Measurements from ENCODE around the gene RPRD2.

RPRD2 gene

DNA sequence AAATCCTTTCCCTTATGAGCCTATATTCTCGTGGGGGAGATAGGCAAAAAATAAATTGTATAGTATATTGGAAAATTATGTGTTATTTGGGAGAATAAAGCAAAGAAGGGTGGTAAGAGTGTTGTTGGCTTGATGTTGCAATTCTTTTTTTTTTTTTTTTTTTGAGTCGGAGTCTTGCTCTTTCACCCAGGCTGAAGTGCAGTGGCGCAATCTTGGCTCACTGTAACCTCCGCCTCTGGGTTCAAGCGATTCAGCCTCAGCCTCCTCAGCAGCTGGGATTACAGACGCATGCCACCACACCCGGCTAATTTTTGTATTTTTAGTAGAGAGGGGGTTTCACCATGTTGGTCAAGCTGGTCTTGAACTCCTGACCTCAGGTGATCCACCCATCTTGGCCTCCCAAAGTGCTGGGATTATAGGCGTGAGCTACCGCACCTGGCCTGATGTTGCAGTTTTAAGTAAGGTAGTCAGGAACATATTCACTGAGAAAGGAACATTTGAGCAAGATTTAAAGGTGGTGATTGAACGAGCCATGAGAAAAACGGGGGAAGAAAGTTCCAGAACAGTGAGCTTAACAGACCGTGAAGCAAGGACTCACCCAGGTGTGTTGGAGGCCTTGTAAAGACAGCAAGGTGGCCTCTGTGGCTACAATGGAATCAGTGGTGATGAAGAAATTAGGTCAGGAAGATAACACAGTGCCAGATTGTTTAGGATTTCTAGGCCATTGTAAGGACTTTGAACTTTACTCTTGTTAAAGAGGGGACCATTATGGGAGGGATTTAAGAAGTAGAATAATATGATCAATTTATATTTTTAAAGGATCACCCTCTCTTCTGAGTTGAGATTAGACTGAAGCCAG, 45.8 kb downstream of the RPRD2 start:
- Histone ChIP-seq H3K4me3 (replicated peaks; ENCODE audit: insufficient read depth, low read length) (no peak overlapping the region), H3K27me3 (ENCODE audit: insufficient read depth, poor library complexity, severe bottlenecking) (no peaks in the 10 kb centered on the region), H3K27ac (replicated peaks) (no peak overlapping the region)
- TF ChIP-seq, protein P1, sequence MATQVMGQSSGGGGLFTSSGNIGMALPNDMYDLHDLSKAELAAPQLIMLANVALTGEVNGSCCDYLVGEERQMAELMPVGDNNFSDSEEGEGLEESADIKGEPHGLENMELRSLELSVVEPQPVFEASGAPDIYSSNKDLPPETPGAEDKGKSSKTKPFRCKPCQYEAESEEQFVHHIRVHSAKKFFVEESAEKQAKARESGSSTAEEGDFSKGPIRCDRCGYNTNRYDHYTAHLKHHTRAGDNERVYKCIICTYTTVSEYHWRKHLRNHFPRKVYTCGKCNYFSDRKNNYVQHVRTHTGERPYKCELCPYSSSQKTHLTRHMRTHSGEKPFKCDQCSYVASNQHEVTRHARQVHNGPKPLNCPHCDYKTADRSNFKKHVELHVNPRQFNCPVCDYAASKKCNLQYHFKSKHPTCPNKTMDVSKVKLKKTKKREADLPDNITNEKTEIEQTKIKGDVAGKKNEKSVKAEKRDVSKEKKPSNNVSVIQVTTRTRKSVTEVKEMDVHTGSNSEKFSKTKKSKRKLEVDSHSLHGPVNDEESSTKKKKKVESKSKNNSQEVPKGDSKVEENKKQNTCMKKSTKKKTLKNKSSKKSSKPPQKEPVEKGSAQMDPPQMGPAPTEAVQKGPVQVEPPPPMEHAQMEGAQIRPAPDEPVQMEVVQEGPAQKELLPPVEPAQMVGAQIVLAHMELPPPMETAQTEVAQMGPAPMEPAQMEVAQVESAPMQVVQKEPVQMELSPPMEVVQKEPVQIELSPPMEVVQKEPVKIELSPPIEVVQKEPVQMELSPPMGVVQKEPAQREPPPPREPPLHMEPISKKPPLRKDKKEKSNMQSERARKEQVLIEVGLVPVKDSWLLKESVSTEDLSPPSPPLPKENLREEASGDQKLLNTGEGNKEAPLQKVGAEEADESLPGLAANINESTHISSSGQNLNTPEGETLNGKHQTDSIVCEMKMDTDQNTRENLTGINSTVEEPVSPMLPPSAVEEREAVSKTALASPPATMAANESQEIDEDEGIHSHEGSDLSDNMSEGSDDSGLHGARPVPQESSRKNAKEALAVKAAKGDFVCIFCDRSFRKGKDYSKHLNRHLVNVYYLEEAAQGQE (IDR thresholded peaks at IDR 0.05; ENCODE audit: insufficient replicate concordance, low read depth): no peak
- TF ChIP-seq SPI1 (IDR thresholded peaks at IDR 0.05; ENCODE audit: borderline replicate concordance, low read depth) (no peak), POLR2AphosphoS5 (IDR thresholded peaks at IDR 0.05; ENCODE audit: low read depth) (no peak), GABPA (IDR thresholded peaks at IDR 0.05; ENCODE audit: low read depth) (no peak)
- TF ChIP-seq, protein P2, sequence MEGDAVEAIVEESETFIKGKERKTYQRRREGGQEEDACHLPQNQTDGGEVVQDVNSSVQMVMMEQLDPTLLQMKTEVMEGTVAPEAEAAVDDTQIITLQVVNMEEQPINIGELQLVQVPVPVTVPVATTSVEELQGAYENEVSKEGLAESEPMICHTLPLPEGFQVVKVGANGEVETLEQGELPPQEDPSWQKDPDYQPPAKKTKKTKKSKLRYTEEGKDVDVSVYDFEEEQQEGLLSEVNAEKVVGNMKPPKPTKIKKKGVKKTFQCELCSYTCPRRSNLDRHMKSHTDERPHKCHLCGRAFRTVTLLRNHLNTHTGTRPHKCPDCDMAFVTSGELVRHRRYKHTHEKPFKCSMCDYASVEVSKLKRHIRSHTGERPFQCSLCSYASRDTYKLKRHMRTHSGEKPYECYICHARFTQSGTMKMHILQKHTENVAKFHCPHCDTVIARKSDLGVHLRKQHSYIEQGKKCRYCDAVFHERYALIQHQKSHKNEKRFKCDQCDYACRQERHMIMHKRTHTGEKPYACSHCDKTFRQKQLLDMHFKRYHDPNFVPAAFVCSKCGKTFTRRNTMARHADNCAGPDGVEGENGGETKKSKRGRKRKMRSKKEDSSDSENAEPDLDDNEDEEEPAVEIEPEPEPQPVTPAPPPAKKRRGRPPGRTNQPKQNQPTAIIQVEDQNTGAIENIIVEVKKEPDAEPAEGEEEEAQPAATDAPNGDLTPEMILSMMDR (IDR thresholded peaks at IDR 0.05; ENCODE audit: insufficient read depth, low read length): no peak
- peak; percentile 43 to 75 for DNase-seq (ENCODE audit: low read depth in 1 of 2, low spot score in 1 of 2)

DNA sequence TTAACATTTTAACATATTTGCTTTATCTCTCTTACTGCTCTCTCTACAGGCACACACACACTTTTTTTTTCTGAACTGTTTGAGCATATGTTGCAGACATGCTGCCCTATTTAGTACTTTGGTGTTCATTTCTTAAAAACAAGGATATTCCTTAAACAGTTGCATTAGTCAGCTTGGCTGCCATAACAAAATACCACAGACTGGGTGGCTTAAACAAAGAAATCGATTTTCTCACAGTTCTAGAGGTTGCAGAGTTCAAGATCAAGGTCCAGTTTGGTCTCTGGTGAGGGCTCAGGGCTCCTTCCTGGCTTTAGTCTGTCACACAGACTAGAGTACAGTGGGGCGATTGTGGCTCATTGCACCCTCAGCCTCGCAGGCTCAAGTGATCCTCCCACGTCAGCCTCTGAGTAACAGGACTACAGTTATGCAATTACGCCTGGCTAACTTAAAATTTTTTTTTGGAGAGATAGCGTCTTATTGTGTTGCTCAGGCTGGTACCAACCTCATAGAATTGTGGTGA, 46.7 kb downstream of the RPRD2 start:
- TF ChIP-seq GABPA (IDR thresholded peaks at IDR 0.05; ENCODE audit: low read depth): no peak
- TF ChIP-seq, protein P1 (IDR thresholded peaks at IDR 0.05; ENCODE audit: insufficient replicate concordance, low read depth): no peak
- TF ChIP-seq, protein P2 (IDR thresholded peaks at IDR 0.05; ENCODE audit: insufficient read depth, low read length): no peak
- no peak for TF ChIP-seq SPI1 (IDR thresholded peaks at IDR 0.05; ENCODE audit: borderline replicate concordance, low read depth)
- no peak for TF ChIP-seq POLR2AphosphoS5 (IDR thresholded peaks at IDR 0.05; ENCODE audit: low read depth)
- H3K27ac ChIP-seq (replicated peaks): no peak overlapping the region

DNA sequence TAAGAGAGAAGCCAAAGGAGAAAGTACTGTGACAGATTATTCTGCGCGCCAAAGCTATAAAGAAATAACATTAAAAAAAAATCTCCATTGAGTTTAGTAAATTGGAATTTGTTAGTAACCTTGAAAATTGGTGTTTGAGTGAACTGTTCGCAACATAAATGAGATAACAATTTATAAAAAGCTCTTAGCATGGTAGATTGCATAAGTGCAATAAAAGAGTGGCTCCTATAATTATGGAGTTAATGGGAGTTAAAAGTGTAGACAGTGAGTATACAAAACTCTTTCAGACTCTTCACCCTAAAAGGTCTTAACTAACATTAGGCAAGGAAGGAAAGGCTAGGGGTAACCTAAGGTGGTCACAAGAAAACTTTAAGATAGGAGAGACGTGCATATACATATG, 50.6 kb downstream of the RPRD2 start:
- Histone ChIP-seq H3K27ac (replicated peaks) (no peak overlapping the region), H3K27me3 (ENCODE audit: insufficient read depth, poor library complexity, severe bottlenecking) (no peaks in the 10 kb centered on the region), H3K4me3 (replicated peaks; ENCODE audit: insufficient read depth, low read length) (no peak overlapping the region)
- DNase-seq (ENCODE audit: low read depth in 1 of 2, low spot score in 1 of 2): no peak
- TF ChIP-seq, protein P1 (IDR thresholded peaks at IDR 0.05; ENCODE audit: insufficient replicate concordance, low read depth): no peak
- TF ChIP-seq GABPA (IDR thresholded peaks at IDR 0.05; ENCODE audit: low read depth): no peak
- no peak for TF ChIP-seq POLR2AphosphoS5 (IDR thresholded peaks at IDR 0.05; ENCODE audit: low read depth)
- TF ChIP-seq, protein P2 (IDR thresholded peaks at IDR 0.05; ENCODE audit: insufficient read depth, low read length): no peak
- TF ChIP-seq SPI1 (IDR thresholded peaks at IDR 0.05; ENCODE audit: borderline replicate concordance, low read depth): no peak

More for the DNA sequence above, 46.7 kb downstream of the RPRD2 start:
- Histone ChIP-seq H3K27me3 (ENCODE audit: insufficient read depth, poor library complexity, severe bottlenecking) (no peaks in the 10 kb centered on the region), H3K4me3 (replicated peaks; ENCODE audit: insufficient read depth, low read length) (no peak overlapping the region)
- peak in 1 of 2 experiments; percentile 36 for DNase-seq (ENCODE audit: low read depth in 1 of 2, low spot score in 1 of 2)
